Stimulated activated effector memory CD8-positive, alpha-beta T cell treated with anti-CD3 and anti-CD28 coated beads, Interleukin-12 subunit alpha, Interleukin-12 subunit beta, amount 100 ng/mL, for 72 hours (primary cell): Measurements from ENCODE around the gene MEIS3.
"Not testable (repeated sequence)": the region's sequence is repeated elsewhere in the genome, so short reads cannot be mapped to it uniquely, and the experiment has no call there.

Experiments
- ATAC-seq: fragments of 150-1000 bp; cut with Tn5 transposase; 2 replicates; pipeline ENCODE4 v1.10.0; 2021
- DNase-seq, 2 donors: peaks; one replicate each; pipeline ENCODE4 v3.0.0; 2021 to 2022; ENCODE audit warnings: low spot score in 2 of 2
- H3K27ac Mint-ChIP-seq: one replicate; pipeline ENCODE4 v1.8.0; 2022; ENCODE audit warnings: mild to moderate bottlenecking, mixed read lengths
- H3K36me3 Mint-ChIP-seq: one replicate; pipeline ENCODE4 v1.8.0; 2022; ENCODE audit warnings: mild to moderate bottlenecking, mixed read lengths
- H3K4me1 Mint-ChIP-seq: one replicate; pipeline ENCODE4 v1.8.0; 2022; ENCODE audit warnings: mixed read lengths
- H3K4me3 Mint-ChIP-seq: one replicate; pipeline ENCODE4 v1.8.0; 2022; ENCODE audit warnings: mild to moderate bottlenecking, mixed read lengths
- H3K9me3 Mint-ChIP-seq: one replicate; pipeline ENCODE4 v1.8.0; 2022; ENCODE audit warnings: mixed read lengths

The MEIS3 gene

DNA sequence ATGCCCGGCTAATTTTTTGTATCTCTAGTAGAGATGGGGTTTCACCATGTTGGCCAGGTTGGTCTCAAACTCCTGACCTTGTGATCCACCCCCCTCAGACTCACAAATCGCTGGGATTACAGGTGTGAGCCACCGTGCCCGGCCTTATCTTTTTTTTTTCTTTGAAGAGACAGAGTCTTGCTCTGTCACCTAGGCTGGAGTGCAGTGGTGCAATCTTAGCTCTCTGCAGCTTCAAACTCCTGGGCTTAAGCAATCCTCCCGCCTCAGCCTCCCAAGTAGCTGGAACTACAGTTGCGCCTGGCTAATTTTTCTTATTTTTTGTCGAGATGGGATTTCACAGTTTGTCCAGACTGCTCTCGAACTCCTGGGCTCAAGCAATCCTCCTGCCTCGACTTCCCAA, 7.6 kb downstream of the MEIS3 start:
- not testable (repeated sequence) for DNase-seq, H3K4me3 Mint-ChIP-seq, H3K9me3 Mint-ChIP-seq, H3K4me1 Mint-ChIP-seq, H3K36me3 Mint-ChIP-seq, H3K27ac Mint-ChIP-seq, ATAC-seq

DNA sequence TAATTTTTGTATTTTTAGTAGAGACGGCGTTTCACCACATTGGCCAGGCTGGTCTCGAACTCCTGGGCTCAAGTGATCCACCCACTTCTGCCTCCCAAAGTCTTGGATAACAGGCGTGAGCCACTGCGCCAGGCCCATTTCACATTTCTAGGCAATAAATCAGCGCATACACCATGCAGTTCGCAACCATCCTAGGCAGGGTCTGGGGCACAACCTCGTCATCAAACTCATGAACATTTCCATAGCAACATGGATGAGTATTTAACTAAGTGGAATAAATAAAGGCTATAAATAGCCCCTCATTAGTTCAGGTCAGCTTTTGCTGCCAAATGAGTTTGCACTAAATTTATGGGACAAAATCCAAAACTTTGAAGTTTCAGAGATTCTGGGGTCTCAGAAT, 8.2 kb downstream of the MEIS3 start:
- H3K9me3 Mint-ChIP-seq, result no peaks in the 10 kb centered on the region
- no peak overlapping the region for H3K27ac Mint-ChIP-seq
- no peak overlapping the region for H3K4me3 Mint-ChIP-seq
- H3K36me3 Mint-ChIP-seq, result peaks cover 6% of the 10 kb centered on the region
- peaks cover 4% of the 10 kb centered on the region for H3K4me1 Mint-ChIP-seq
- DNase-seq, result no peak
- ATAC-seq, result no peak

DNA sequence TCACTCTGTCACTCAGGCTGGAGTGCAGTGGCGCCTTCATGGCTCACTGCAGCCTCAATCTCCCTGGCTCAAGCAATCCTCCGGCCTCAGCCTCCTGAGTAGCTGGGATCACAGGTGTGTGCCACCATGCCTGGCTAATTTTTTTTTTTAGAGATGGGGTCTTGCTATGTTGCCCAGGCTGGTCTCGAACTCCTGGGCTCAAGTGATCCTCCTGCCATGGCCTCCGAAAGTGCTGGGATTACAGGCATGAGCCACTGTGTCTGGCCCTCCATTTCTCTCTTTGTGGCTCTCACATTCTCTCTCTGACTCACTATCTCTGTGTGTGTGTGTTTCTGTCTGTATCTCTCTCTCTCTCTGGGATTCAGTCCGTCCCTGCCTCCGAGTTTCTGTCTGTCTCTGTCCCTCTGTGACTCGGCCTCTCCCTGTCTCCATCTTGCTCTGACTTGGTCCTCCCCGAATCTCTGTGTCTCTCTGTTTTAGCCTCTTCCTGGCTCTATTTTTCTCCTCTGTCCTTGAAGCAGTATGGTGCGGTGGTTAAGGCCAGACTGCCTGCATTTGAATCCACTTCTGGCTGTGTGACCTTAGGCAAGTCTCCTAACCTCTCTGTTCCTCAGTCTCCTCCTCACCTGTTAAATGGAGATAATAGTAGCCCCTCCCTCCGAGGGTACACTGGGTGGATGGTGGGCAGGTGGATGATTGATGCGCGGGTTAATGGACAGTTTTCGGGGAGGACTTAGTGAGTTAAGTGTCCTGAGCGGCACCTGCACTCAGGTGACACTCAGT, 11.0 kb downstream of the MEIS3 start:
- DNase-seq (no peak), ATAC-seq (no peak)
- Mint-ChIP-seq H3K4me3 (no peak overlapping the region), H3K36me3 (no peaks in the 10 kb centered on the region), H3K9me3 (no peaks in the 10 kb centered on the region), H3K4me1 (peaks cover 7% of the 10 kb centered on the region), H3K27ac (no peak overlapping the region)

DNA sequence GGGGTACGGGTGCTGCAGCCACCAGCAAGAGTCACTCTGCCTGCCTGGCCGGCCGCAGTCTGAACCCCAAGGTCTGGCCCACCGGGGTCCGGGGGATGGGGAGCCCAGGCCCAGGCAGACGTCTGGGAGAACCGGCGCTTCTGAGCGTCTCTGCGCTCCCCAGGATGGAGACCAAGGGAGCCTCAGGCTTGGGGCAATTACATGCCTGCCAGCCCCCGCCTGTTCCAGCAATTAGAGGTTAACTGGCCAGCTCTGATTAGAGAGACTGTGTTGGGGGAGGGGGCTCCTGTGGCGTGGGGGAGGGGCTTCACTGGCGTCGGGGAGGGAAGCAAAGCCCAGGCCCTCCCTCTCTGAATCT, 11.9 kb downstream of the MEIS3 start:
- Mint-ChIP-seq H3K9me3 (no peaks in the 10 kb centered on the region), H3K4me1 (peaks cover 7% of the 10 kb centered on the region), H3K36me3 (no peaks in the 10 kb centered on the region), H3K27ac (no peak overlapping the region), H3K4me3 (no peak overlapping the region)
- no peak for ATAC-seq
- no peak for DNase-seq

DNA sequence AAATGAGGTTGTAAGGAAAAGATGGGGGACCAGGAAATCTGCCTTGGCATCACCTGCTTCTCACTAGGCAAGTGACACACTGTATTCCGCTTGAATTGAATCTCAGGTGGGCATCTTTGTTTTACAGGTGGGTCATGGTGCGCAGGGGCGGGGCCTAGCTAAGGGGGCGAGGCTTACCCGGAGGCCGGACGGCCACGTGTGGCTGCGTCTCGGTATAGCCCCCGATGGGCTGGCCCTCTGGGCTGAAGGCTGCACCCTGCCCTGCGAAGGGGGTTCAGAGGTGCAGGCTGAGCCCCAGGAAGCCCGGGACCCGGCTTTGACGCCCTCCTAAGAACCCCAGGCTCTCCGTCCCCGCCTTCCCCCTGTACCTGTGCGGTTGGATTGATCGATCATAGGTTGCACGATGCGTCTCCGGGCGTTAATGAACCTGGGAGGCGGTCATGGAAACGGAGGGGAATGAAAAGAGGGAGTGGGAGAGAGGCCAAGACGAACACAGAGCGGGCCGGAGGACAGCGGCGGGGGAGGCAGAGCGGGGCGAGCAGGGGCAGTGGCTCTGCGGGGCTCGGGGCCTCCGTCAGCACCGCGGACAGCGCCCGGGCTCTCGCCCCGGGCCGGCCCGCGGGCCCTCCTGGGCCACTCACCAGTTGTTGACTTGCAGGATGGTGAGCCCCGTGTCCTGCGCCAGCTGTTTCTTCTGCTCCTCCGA, 12.5 kb downstream of the MEIS3 start:
- Mint-ChIP-seq H3K27ac (no peak overlapping the region), H3K4me1 (peaks cover 7% of the 10 kb centered on the region)
- ATAC-seq, result peak; percentile 45

DNA sequence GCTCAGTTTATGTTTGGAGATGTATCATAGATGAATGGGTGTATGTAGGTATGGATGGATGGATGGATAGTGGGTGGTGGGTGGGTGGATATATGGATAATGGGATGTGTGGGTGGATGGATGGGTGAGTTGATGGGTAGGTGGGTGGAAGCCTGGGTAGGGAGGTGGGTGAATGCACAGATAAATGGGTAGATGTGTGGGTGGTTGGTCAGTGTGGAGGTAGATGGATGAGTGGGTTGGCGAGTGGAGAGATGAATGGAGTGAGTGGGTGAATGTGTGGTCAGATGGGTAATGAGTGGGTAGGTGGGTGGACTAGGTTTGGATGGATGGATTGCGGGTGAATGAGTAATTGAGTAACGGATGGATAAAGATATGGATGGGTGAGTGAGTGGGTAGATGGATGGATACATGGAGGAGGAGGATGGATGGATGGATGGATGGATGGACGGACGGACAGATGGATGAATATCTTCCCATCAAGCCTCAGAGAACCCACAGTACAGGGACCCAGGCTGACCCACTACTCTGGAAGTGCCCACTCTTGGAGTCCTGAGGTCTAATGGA, 13.4 kb downstream of the MEIS3 start:
- no peak overlapping the region for H3K27ac Mint-ChIP-seq
- H3K36me3 Mint-ChIP-seq, result no peaks in the 10 kb centered on the region

More for the DNA sequence above, 12.5 kb downstream of the MEIS3 start:
- no peaks in the 10 kb centered on the region for H3K36me3 Mint-ChIP-seq
- H3K4me3 Mint-ChIP-seq, result no peak overlapping the region
- no peaks in the 10 kb centered on the region for H3K9me3 Mint-ChIP-seq
- DNase-seq, result no peak

DNA sequence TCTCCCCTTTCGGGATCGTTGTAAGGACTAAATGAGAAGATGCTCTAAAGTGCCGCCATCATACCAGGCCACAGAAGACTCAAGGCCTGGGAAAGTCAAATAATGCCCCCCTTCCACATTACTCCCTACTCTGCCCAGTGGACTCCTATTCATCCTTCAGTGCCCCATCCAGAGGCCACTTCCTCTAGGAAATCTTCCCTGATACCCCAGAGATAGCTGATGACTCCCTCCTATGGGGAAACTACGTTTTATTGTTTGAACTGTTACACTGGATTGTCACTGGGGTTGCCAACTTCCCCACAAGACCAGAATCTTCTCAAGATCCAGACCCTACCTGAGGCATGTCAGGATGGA, 14.2 kb downstream of the MEIS3 start:
- Mint-ChIP-seq H3K36me3 (no peaks in the 10 kb centered on the region), H3K9me3 (no peaks in the 10 kb centered on the region), H3K4me1 (peaks cover 7% of the 10 kb centered on the region), H3K4me3 (no peak overlapping the region), H3K27ac (no peak overlapping the region)
- DNase-seq, result no peak
- ATAC-seq, result no peak

More for the DNA sequence above, 13.4 kb downstream of the MEIS3 start:
- no peak for DNase-seq
- Mint-ChIP-seq H3K4me3 (no peak overlapping the region), H3K9me3 (no peaks in the 10 kb centered on the region), H3K4me1 (peaks cover 7% of the 10 kb centered on the region)
- no peak for ATAC-seq

DNA sequence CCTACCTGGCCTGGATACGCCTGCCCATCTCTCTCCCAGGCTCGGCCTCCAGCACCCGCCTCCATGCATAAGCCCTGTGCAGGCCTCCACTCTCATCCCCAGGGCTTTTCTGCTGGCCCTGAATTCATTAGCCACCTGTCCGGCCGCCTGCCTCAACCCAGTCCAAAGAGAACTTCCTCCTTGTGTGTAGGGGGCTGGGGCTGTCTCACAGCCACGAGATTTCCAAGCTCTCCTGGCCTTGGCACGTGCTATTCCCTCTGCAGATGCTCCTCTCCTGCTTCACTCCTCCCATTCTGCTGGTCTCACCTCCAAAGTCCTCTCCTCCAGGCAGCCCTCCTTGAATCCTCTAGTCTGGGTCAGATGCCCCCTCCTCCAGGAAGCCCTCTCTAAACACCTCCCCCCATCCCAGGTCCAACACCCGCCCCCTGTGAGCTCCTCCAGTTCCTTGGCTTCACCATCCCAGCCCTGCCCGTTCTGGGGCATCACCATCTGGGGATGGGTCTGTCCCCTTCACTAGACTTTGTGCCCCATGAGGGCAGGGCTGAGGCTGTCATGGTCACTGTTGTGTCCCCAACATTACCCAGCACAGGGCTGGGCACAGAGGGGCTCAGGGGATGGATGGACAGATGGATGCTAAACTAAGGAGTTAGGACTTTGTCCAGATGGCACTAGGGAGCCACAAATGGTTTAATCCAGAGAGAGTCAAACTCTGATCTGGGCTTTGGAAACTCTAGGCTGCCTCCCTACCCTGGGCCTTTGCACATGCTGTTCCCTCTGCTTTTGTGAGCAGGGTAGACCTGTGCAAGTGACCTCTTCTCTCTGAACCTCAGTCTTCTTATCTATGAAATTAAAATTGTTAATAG, 14.8 kb downstream of the MEIS3 start:
- H3K36me3 Mint-ChIP-seq, result no peaks in the 10 kb centered on the region
- no peak overlapping the region for H3K27ac Mint-ChIP-seq
- DNase-seq, result no peak
- H3K9me3 Mint-ChIP-seq, result no peaks in the 10 kb centered on the region
- no peak for ATAC-seq
- H3K4me3 Mint-ChIP-seq, result no peak overlapping the region
- H3K4me1 Mint-ChIP-seq, result peaks cover 7% of the 10 kb centered on the region

DNA sequence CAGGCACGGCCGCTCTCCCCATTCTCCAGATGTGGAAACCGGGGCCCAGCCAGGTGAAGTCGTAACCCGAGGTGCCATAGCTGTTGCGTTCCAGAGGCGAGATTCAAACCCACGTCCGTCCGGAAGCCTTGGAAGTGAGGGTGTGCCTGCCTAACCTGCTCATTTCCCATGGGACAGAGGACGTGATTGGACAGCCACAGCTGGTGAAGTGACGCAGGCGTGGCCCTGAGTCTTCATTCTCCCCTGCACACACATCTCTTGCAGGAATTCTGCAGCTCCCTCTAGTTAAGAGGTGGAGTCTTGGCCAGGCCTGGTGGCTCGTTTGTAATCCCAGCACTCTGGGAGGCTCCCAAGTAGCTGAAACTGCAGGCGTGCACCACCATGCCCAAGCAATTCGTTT, 16.8 kb downstream of the MEIS3 start:
- DNase-seq, result no peak
- H3K27ac Mint-ChIP-seq, result no peak overlapping the region
- H3K9me3 Mint-ChIP-seq, result no peaks in the 10 kb centered on the region
- no peak for ATAC-seq
- H3K36me3 Mint-ChIP-seq, result no peaks in the 10 kb centered on the region
- H3K4me3 Mint-ChIP-seq, result no peak overlapping the region
- H3K4me1 Mint-ChIP-seq, result peaks cover 7% of the 10 kb centered on the region

DNA sequence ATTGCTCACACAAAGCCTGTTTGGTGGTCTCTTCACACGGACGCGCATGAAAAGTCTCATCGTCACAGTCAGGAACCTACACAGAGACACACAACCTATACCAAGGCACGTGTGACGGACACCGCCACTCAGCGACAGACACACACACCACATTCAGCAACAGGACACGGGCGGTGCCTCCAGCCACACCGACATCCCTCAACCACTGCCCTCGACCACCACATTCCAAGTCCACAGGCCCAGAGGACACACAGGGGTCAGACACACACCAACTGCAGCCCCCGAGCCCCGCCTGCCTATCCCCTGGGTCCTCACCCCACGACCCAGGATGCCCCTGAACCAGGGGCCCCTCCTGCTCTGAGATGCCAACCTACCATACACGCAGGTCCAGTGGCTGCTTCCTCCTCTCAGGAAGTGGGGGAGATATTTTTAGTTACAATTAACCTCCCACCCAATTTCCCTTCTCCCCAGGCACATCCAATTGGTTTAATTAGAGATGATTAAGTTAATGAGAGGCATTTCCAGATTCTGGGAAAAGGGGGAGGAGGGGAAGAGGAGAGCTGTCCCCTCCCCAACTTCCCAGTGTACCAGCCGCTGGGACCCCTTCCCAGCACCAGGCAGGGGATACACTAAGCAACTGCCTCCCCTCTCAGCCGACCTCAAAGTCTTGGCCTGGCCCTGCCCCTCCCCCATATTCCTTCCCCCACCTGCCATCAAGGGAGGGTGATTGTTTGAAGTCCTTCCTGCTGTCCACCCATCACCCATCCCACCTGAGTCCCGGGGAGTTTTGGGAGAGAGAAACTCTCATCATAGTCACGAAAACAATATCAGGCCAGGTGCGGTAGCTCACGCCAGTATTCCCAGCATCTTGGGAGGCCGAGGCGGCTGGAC, 20.4 kb downstream of the MEIS3 start:
- H3K36me3 Mint-ChIP-seq, result no peaks in the 10 kb centered on the region
- no peaks in the 10 kb centered on the region for H3K4me1 Mint-ChIP-seq
- ATAC-seq (no peak), DNase-seq (no peak)
- H3K27ac Mint-ChIP-seq, result no peak overlapping the region
- no peaks in the 10 kb centered on the region for H3K9me3 Mint-ChIP-seq
- no peak overlapping the region for H3K4me3 Mint-ChIP-seq

DNA sequence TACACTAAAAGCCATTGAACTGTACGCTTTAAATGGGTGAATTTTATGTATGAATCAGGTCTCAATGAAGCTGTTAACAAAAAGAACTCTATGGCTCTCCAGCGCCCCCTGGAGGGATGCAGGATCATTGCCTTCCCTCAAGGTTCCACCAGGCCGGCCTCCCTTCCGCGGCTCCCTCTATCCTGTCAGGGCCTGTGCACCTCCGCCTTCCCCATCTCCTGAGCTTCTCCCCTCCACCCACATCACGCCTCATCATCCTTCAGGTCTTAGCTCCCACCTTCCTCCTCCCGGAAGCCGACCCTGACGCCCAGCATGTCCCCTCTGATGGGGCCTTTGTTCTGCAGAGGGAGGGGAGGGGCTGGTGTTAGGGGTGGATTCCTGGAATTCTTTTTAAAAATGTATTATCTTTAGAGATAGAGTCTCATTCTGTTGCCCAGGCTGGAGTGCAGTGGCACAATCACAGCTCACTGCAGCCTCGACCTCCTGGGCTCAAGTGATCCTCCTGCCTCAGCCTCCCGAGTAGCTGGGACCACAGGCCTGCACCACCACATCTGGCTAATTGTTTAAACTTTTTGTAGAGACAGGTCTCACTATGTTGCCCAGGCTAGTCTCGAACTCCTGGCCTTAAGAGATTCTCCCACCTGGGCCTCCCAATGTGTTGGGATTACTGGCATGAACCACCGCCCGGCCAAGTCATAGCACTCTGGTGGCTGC, 27.7 kb downstream of the MEIS3 start:
- H3K4me1 Mint-ChIP-seq, result no peaks in the 10 kb centered on the region
- DNase-seq (peak; percentile 88), ATAC-seq (peak; percentile 82)
- no peaks in the 10 kb centered on the region for H3K9me3 Mint-ChIP-seq
- no peak overlapping the region for H3K4me3 Mint-ChIP-seq
- no peak overlapping the region for H3K27ac Mint-ChIP-seq
- no peaks in the 10 kb centered on the region for H3K36me3 Mint-ChIP-seq

DNA sequence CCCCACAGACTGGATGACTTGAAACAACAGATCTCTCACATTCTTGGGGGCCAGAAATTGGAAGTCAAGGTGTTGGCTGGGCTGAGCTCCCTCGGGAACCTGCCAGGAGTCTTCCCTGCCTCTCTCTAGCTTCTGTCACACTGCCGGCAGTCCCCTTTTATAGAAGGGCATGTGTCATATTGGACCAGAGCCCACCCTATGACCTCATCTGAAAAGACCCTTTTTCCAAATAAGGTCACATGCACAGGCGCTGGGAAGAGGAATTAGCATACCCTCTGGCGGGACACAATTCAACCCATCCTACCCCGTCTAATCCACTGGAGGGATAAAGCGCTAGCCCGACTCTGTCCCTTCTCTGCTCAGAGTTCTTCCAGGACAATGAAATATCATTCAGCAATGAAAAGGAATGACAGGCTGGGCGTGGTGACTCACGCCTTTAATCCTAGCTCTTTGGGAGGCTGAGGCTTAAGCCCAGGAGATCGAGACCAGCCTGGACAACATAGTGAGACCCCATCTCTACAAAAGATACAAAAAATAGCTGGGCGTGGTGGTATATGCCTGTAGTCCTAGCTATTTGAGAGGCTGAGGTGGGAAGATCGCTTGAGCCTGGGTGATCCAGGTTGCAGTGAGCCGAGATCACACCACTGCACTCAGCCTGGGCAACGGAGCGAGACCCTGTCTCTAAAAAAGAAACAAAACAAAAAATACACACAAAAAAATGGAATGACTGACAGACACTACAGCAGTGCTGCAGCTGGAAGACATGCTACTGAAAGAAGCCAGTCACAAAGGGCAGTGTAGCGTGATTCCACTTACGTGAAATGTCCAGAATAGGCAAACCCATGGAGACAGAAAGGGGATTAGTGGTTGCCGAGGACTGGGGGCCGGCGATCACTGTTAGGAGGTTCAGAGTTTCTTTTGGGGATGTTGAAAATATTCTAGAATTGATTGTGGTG, 28.5 kb downstream of the MEIS3 start:
- no peak overlapping the region for H3K4me3 Mint-ChIP-seq
- ATAC-seq, result no peak
- H3K27ac Mint-ChIP-seq, result no peak overlapping the region
- H3K36me3 Mint-ChIP-seq, result no peaks in the 10 kb centered on the region
- H3K4me1 Mint-ChIP-seq, result no peaks in the 10 kb centered on the region
- no peak for DNase-seq
- H3K9me3 Mint-ChIP-seq, result no peaks in the 10 kb centered on the region

DNA sequence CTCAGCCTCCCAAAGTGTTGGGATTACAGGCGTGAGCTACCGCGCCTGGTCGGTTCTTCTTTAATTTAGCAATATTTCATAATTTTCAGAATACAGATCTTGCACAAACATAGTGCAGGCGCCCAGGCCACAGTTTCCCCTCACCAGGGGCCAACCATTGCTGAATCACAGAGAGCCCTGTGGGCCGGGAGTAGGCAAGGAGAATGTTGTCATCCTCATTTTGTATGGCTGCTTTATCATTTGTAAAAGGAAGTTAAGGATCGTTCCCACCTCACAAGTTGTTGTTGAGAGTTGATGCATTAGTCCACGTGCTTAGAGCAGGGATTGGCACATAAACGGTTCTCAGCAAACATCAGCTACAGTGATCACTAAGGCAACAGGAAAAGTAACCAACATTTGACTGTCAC, 30.2 kb downstream of the MEIS3 start:
- Mint-ChIP-seq H3K9me3 (no peaks in the 10 kb centered on the region), H3K27ac (no peak overlapping the region), H3K4me1 (no peaks in the 10 kb centered on the region), H3K4me3 (no peak overlapping the region), H3K36me3 (no peaks in the 10 kb centered on the region)
- ATAC-seq (no peak), DNase-seq (no peak)
